GM18498 (cell line): ENCODE results near the gene MED12L.
A peak's percentile ranks its signal among the peaks of the same experiment; 100 is the strongest.

Experiments
- ATAC-seq: cut with Tn5 transposase; IDR thresholded peaks from one replicate; pipeline ENCODE4 v1.9.1; 2021; ENCODE audit warnings: mild to moderate bottlenecking, moderate library complexity; ENCODE audit not compliant: unreplicated experiment

MED12L gene

GRCh38 chr3:151314137-151314536 is 228.7 kb downstream of the MED12L start:
- no peak for ATAC-seq

DNA sequence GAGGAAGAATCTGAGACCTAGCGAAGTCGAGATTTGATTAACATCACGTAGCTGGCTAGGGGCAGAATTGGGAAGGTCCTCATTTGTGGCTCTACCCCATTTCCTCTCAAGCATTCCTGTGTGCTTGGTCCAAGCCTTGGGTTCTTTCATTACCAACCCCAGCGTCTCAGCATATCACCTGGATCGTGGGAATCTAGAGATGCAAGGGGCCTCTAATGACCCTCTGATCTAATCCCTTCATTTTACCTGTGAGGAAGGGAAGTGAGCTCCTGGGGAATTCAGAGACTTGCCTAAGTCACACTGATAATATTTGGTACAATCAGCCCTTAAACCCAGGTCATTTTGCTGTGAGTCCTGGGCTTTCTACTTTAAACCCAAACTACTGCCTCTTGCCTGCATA is 229.1 kb downstream of the MED12L start:
- no peak for ATAC-seq

GRCh38 chr3:151315136-151315535 is 229.7 kb downstream of the MED12L start:
- ATAC-seq, result no peak

DNA sequence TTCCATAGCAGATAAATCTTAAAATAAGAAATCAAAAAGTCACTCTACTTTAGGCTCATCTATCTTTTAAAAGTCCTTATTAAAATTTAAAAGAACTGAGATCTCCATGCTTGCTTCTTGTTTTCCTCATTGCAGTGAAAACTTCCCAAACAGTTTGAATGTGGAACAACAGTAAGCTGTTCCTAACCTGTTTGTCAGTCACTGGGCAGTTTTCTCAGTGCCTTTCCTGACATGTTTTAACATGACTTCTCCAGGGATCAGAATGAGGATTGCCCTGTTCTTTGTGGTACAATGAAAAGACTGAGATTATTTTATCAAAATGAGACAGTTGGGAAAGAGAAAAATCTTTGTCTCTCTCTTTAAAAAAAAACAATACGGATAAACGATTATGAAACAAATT is 230.4 kb downstream of the MED12L start:
- ATAC-seq, result no peak

GRCh38 chr3:151316267-151316991 is 231.0 kb downstream of the MED12L start, which contains the start of gene GPR87:
TSS of gene GPR87 (minus strand) at chr3:151316820. CDS start at chr3:151300100, 16,720 bp downstream.
- no peak for ATAC-seq

DNA sequence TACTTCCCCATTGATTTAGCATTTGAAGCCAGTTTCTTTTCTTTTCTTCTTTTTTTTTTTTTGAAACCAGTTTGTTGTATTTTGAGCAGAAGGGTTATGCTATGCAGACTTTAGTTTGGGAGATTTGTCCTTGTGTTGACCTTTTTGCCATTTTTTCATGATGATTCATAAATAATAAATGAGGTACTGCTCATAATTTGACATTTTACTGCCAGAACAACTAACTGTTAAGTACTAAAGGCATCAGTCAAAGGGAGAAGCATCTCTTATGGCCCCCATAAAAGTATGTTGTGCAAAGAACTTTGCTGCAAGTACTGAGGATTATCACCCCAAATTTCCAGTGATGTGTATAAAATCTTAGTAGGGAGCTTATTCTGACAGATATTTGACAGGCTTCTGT is 232.8 kb downstream of the MED12L start:
- no peak for ATAC-seq

GRCh38 chr3:151318991-151319390 is 233.5 kb downstream of the MED12L start:
- no peak for ATAC-seq

GRCh38 chr3:151319628-151320027 is 234.2 kb downstream of the MED12L start:
- no peak for ATAC-seq

DNA sequence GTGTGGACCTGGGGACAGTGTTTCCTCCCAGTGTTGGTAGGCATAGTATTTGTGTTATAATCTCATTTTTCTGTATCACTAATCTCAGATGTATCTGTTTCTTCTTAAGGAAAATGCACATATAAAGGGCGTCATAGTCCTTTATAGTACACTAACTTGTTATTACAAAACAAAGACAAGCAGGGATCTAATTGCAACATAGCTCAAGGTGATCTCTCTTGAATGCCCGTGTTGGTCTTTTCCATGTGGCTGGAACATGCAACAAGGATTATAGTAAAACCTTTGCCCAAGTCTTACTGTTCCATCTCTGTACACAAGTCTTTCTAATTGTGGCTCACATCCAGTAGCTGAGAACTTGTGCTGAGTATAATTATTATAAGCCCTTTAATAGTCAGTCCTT is 234.7 kb downstream of the MED12L start:
- ATAC-seq, result no peak

DNA sequence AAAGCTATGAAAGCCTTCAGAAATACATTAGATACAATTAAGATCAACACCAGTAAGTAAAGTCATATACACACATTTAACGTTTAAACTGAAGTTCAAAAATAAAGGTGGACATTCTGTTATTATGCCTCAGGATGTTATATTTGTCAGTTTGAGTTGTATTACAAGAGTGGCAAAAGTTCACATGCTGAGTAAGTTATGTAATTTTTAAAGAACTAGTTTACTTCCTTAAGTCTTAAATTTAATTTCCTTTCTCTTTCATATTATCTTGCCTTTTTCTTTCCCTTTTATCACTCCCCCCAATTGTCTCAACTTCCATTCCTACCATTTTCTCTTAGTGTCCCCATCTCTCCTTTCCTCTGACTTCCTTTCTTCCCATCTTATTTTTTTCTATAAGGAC is 236.1 kb downstream of the MED12L start:
- no peak for ATAC-seq

GRCh38 chr3:151322511-151322910 is 237.0 kb downstream of the MED12L start:
- ATAC-seq, result no peak

DNA sequence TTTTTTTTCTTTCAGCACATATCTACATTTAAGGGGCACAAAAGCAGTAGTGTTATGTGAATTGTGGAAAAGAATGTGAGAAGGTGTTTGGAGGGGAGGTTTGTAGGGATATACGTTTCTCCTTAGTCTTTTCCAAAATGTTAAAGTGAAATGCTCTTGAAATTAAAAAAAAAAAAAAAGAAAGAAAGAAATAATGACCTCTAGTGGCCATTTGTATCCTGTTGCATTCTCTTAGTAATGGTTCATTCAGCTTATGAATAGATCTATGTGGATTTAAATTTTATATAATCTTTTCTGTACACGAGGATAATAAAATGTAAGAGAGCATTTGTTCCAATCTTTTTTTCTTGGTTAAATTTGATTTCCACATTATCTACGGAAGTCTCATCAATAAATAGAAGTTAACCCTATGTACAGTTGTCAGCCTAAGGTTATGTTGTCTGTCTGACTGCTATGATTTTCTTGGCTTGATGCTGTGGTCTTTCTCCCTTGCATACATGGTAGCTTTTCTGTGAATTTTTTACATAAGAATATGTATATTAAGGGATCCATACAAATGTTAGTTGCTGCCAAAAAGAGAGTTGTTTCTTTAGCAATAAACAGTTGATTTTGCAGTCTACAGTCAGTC is 242.2 kb downstream of the MED12L start:
- no peak for ATAC-seq

- no peak for ATAC-seq
Observed at GRCh38 chr3:151328298-151328995, 243.0 kb downstream of the MED12L start.

GRCh38 chr3:151329363-151329762 is 243.9 kb downstream of the MED12L start, which contains the start of gene P2RY13:
TSS of gene P2RY13 (minus strand) at chr3:151329549. CDS start at chr3:151329528, 21 bp downstream.
- ATAC-seq, result no peak

DNA sequence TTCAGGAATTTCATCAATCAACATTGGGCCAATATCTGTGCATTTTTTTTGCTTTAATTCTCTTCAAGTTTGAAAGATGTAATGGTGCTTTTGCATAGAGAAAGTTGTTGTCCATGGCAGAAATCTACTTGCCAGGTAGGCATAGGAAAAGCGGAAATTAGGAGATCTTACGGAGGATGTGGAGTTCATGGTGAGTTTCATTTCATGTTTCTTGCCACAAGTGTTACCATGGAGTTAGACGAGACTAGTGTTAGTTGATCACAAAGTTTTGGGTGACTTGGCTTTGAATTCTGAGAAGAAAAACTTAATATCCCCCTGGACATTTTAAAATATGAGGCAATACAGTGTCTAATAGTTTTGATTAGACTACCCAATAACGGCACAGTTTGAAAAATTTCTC is 244.9 kb downstream of the MED12L start:
- ATAC-seq, result no peak

DNA sequence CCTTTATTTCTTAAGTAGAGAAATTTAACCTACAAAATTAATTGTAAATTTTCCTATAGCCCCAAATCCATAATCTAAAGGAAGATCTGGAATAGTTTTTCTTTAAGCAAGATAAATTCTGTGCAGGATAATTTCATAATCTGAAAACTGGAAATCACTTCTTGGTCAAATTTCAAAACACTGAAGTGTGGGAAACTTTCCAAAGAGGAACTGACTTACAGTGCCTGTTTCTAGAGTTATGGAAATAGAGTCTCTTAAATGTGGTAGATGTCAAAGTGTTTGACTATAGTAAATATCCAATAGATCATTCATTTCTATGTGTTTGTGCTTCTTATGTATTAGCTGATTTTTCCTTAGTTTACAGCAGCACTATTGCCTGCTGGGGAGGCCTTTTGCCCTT is 245.4 kb downstream of the MED12L start:
- ATAC-seq, result no peak

DNA sequence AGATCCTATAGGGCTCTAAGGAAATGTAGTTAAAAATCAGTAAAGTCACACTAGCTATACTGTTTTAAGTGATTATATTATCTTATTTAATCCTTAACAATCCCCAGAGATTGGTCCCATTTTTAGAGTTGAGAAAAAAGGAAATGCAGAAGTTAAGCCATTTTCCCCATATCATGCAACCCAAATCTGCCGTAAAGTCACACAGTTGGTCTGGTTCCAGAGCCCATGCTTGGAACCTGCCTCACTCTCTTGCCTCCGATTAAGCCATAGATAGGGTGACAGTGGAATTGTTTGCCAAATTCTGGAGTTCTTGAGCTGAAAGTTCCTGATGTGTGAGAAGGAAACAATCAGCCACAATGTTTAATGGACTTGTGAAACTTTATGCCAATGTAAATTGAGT is 246.2 kb downstream of the MED12L start:
- no peak for ATAC-seq

DNA sequence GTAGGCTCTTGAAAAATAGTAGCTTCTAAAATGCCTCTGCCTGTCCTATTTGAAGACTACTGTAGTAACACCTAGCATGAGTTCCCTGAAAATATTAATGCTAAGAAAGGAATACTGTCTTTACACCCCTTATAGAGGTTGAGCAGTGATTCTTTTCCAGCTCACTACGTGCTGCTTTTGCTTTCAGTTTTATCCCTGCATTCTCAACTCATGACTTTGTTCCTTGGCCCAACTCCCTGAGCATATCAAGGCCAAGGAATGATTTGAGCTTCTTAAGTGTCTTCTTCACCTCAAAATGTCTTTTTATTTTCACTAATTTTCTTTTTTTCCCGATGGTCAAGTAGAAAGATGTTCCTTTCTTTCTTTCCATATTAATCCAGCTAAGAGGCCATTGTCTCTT is 260.4 kb downstream of the MED12L start:
- ATAC-seq, result no peak

- no peak for ATAC-seq
Observed at GRCh38 chr3:151346292-151346691, 260.8 kb downstream of the MED12L start.

GRCh38 chr3:151347432-151347831 is 262.0 kb downstream of the MED12L start:
- no peak for ATAC-seq

DNA sequence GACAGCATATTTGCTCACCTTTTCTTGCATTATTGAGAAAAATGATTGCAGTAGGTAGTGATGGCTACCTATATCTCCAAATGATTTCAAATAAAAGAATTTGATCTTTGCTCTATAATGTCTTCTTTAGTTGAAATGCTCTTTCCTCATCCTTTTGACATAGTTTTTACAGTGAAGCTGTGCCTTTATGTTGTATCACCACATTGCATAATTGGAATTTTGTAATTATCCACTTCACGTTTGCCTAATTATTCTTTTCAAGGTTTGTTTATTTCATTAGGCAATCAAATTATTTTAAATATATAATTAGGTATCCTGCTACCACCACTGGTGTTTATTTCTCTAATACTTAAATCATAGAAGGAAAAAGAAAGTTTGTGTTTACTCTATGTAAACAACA is 265.2 kb downstream of the MED12L start:
- ATAC-seq, result no peak

DNA sequence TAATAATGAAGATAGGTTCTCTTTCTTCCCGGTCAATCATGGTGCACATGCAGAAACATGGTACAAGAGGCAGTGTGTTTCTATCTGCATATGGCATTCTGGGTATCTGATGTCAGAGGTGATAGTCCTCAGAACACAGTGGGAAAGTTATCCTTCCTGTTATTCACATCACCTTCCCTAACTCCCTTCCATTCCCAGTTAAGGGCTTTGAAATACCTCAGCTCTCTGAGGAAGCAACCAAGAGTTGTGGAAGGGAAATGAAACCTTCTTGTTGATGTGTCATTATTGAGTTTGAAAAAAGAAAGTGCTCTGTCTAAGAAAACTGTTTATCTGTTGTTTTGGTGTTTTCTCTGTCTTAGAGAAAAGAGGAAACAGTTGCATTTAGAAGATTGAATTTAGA is 265.8 kb downstream of the MED12L start:
- ATAC-seq, result peak; percentile 92
